ENCODE measurements around the gene USP24. TPM values are rescaled to one million over a fixed set of nuclear protein-coding genes. Genes with fewer than 3 reads are reported as not detected.

Gene USP24, protein sequence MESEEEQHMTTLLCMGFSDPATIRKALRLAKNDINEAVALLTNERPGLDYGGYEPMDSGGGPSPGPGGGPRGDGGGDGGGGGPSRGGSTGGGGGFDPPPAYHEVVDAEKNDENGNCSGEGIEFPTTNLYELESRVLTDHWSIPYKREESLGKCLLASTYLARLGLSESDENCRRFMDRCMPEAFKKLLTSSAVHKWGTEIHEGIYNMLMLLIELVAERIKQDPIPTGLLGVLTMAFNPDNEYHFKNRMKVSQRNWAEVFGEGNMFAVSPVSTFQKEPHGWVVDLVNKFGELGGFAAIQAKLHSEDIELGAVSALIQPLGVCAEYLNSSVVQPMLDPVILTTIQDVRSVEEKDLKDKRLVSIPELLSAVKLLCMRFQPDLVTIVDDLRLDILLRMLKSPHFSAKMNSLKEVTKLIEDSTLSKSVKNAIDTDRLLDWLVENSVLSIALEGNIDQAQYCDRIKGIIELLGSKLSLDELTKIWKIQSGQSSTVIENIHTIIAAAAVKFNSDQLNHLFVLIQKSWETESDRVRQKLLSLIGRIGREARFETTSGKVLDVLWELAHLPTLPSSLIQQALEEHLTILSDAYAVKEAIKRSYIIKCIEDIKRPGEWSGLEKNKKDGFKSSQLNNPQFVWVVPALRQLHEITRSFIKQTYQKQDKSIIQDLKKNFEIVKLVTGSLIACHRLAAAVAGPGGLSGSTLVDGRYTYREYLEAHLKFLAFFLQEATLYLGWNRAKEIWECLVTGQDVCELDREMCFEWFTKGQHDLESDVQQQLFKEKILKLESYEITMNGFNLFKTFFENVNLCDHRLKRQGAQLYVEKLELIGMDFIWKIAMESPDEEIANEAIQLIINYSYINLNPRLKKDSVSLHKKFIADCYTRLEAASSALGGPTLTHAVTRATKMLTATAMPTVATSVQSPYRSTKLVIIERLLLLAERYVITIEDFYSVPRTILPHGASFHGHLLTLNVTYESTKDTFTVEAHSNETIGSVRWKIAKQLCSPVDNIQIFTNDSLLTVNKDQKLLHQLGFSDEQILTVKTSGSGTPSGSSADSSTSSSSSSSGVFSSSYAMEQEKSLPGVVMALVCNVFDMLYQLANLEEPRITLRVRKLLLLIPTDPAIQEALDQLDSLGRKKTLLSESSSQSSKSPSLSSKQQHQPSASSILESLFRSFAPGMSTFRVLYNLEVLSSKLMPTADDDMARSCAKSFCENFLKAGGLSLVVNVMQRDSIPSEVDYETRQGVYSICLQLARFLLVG (N-terminal part only)
- 29.5 and 32.5 TPM in 2 replicates for polyA plus RNA-seq
- 107 and 121 TPM in 2 replicates for polyA minus RNA-seq

GRCh38 chr1:55215194-55216021 is at the start of gene USP24:
Gene USP24 (minus strand): TSS chr1:55215364. CDS start chr1:55215113, 251 bp downstream.
- Histone ChIP-seq H3K9me3 (ENCODE audit: low read length) (no peaks in the 10 kb centered on the region), H3K4me2 (ENCODE audit: low read length) (peak within 1 kb of the TSS; percentile 81), H3K27me3 (ENCODE audit: insufficient read depth, low read depth, low read length) (no peaks in the 10 kb centered on the region), H3K4me3 (ENCODE audit: low read length) (peak within 1 kb of the TSS; percentile 89), H3K79me2 (replicated peaks; ENCODE audit: insufficient read depth, low read length) (peaks cover 38% of the 10 kb centered on the region), H2AFZ (ENCODE audit: low read depth, low read length) (peak within 1 kb of the TSS; percentile 86), H3K9ac (ENCODE audit: low read length) (peak within 1 kb of the TSS; percentile 86), H3K27ac (ENCODE audit: low read length) (peak within 1 kb of the TSS; percentile 82), H3K9me2 (ENCODE audit: insufficient read depth, low read length) (no peaks in the 10 kb centered on the region), H4K20me1 (ENCODE audit: insufficient read depth) (no peaks in the 10 kb centered on the region), H3K36me3 (ENCODE audit: insufficient read depth, low read length) (no peaks in the 10 kb centered on the region), H3F3A (ENCODE audit: insufficient read depth, low read length, poor library complexity, severe bottlenecking) (peaks cover 5% of the 10 kb centered on the region)
- peak; percentile 48 for TF ChIP-seq EP300 (conservative IDR thresholded peaks at IDR 0.05; ENCODE audit: poor library complexity, severe bottlenecking)
- TF ChIP-seq MXI1 (conservative IDR thresholded peaks at IDR 0.05; ENCODE audit: poor library complexity, severe bottlenecking), result peak; percentile 87
- no peak for TF ChIP-seq EZH2 (IDR thresholded peaks at IDR 0.05; ENCODE audit: borderline replicate concordance, insufficient read depth, low read length, poor library complexity, severe bottlenecking)
- TF ChIP-seq CTCF (IDR thresholded peaks at IDR 0.05; ENCODE audit: poor library complexity, severe bottlenecking), result no peak
- TF ChIP-seq REST (IDR thresholded peaks at IDR 0.05; ENCODE audit: borderline replicate concordance), result peak; percentile 73
- TF ChIP-seq SMC3 (conservative IDR thresholded peaks at IDR 0.05; ENCODE audit: poor library complexity), result peak; percentile 27
- TF ChIP-seq POLR2AphosphoS5 (IDR thresholded peaks at IDR 0.05), result peak; percentile 56
- peak; percentile 71 for TF ChIP-seq TAF1 (IDR thresholded peaks at IDR 0.05; ENCODE audit: low read depth)
- peak; percentile 22 for TF ChIP-seq RAD21 (conservative IDR thresholded peaks at IDR 0.05)

All from neural cell (in vitro differentiated cells).